GM12878 (cell line): Measurements from ENCODE around the gene ACVR1. TPM values are rescaled to one million over a fixed set of nuclear protein-coding genes. Genes with fewer than 3 reads are reported as not detected.

Source experiments
- ATAC-seq: fragments of 200-7000 bp; cut with Tn5 transposase; 3 replicates; pipeline ENCODE4 v1.9.1; 2020; ENCODE audit warnings: mild to moderate bottlenecking, moderate library complexity
- BruUV-seq: library from RNA; stranded (reverse); fragments of 400-500 nt; replicated peaks from 2 replicates; lab custom pipeline; 2021; lab: Mats Ljungman, UMichigan
- CTCF ChIA-PET: fragments of 300-600 bp; sonication (Branson Sonifier 250); formaldehyde crosslinking; extraction: SDS; loops from one replicate; lab custom pipeline; 2021; ENCODE audit warnings: inconsistent platforms; lab: Yijun Ruan, JAX
- POLR2A ChIA-PET: fragments of 350-600 bp; formaldehyde crosslinking; extraction: SDS; loops from one replicate; lab custom pipeline; 2021; ENCODE audit warnings: inconsistent platforms; lab: Charles Lee
- RAD21 ChIA-PET: fragments of 300-600 bp; sonication (Branson Sonifier 250); formaldehyde crosslinking; loops from one replicate; lab custom pipeline; 2023; ENCODE audit warnings: antibody characterized with exemption; ENCODE audit not compliant: unreplicated experiment; lab: Charles Lee
- SMC1A ChIA-PET: fragments of 300-600 bp; sonication (Branson Sonifier 250); formaldehyde crosslinking; loops from one replicate; lab custom pipeline; 2023; ENCODE audit not compliant: unreplicated experiment, uncharacterized antibody; lab: Charles Lee
- DNase-seq: peaks from one replicate; pipeline ENCODE4 v3.0.0-alpha.2; 2011; ENCODE audit warnings: low read depth, low spot score
- FAIRE-seq: peaks from 3 replicates; lab custom pipeline; 2011; peaks lifted over from hg19 to GRCh38; lab: Jason Lieb, UNC
- H2AFZ ChIP-seq: 2 replicates; pipeline ENCODE4 v1.6.0; 2011; ENCODE audit warnings: low read depth, low read length, control low read depth; ENCODE audit not compliant: control insufficient read depth
- H3K27ac ChIP-seq: 2 replicates; pipeline ENCODE4 v1.5.1; 2011; ENCODE audit warnings: control low read depth; ENCODE audit not compliant: control insufficient read depth, insufficient read depth
- H3K27me3 ChIP-seq, 2 experiments: replicated peaks in 1 of 2; 2 replicates each; pipeline versions ENCODE4 v1.6.0 to v1.6.1; 2011; ENCODE audit warnings: low read length in 1 of 2; ENCODE audit not compliant: control insufficient read depth in 2 of 2, insufficient read depth in 2 of 2
- H3K36me3 ChIP-seq, 2 experiments: 2 replicates each; pipeline ENCODE4 v1.5.1; 2011; ENCODE audit warnings: low read length in 1 of 2; ENCODE audit not compliant: control insufficient read depth in 2 of 2, insufficient read depth in 2 of 2
- H3K4me1 ChIP-seq: 2 replicates; pipeline ENCODE4 v1.6.1; 2011; ENCODE audit warnings: mild to moderate bottlenecking, low read length, moderate library complexity, mixed read lengths; ENCODE audit not compliant: control insufficient read depth, insufficient read depth
- H3K4me2 ChIP-seq: 2 replicates; pipeline ENCODE4 v1.6.0; 2011; ENCODE audit warnings: control low read depth; ENCODE audit not compliant: control insufficient read depth, insufficient read depth
- H3K4me3 ChIP-seq: fragments of 200-600 bp; sonication (generic); 2 replicates; pipeline ENCODE4 v1.5.1; 2016
- H3K79me2 ChIP-seq: 2 replicates; pipeline ENCODE4 v1.6.0; 2011; ENCODE audit warnings: low read length; ENCODE audit not compliant: control insufficient read depth, insufficient read depth
- H3K9ac ChIP-seq: 2 replicates; pipeline ENCODE4 v1.8.0; 2011; ENCODE audit warnings: low read length, control low read depth, mixed read lengths; ENCODE audit not compliant: control insufficient read depth, insufficient read depth
- H3K9me3 ChIP-seq: replicated peaks from 3 replicates; pipeline ENCODE4 v1.5.1; 2011; ENCODE audit warnings: mild to moderate bottlenecking, low read length; ENCODE audit not compliant: control insufficient read depth, insufficient read depth
- H4K20me1 ChIP-seq: 2 replicates; pipeline ENCODE4 v1.6.0; 2011; ENCODE audit not compliant: control insufficient read depth, insufficient read depth
- CEBPB ChIP-seq, 2 experiments: fragments of 150-350 bp in 1 of 2; IDR thresholded peaks; 2 replicates each; pipeline ENCODE4 v1.6.1; 2012 to 2014; ENCODE audit warnings: low read depth in 2 of 2, low read length in 2 of 2, borderline replicate concordance in 1 of 2, inconsistent platforms in 1 of 2
- CHD1 ChIP-seq: IDR thresholded peaks from 2 replicates; pipeline ENCODE4 v1.6.1; 2012; ENCODE audit warnings: low read depth, low read length, improper control_type of control experiment
- DPF2 ChIP-seq: fragments of 450-650 bp; IDR thresholded peaks from 2 replicates; pipeline ENCODE4 v1.6.1; 2017; ENCODE audit warnings: mild to moderate bottlenecking
- KLF5 ChIP-seq: fragments of 450-650 bp; IDR thresholded peaks from 2 replicates; pipeline ENCODE4 v1.6.1; 2014; ENCODE audit warnings: mild to moderate bottlenecking; ENCODE audit not compliant: partially characterized antibody
- LARP7 ChIP-seq: fragments of 450-650 bp; IDR thresholded peaks from 2 replicates; pipeline ENCODE4 v1.6.1; 2017; ENCODE audit warnings: mild to moderate bottlenecking
- POU2F2 ChIP-seq: IDR thresholded peaks from 3 replicates; pipeline ENCODE4 v1.6.1; 2011; ENCODE audit warnings: low read depth, mild to moderate bottlenecking, low read length, borderline replicate concordance
- RFX5 ChIP-seq: IDR thresholded peaks from 2 replicates; pipeline ENCODE4 v1.6.1; 2011; ENCODE audit warnings: low read depth, low read length, improper control_type of control experiment
- STAT3 ChIP-seq: IDR thresholded peaks from 2 replicates; pipeline ENCODE4 v1.6.1; 2011; ENCODE audit warnings: low read depth, low read length, improper control_type of control experiment
- TCF3 ChIP-seq: IDR thresholded peaks from 2 replicates; pipeline ENCODE4 v1.6.1; 2012; ENCODE audit warnings: low read depth, mild to moderate bottlenecking, low read length, borderline replicate concordance; ENCODE audit not compliant: insufficient read depth
- WGBS: methylation state at CpG from one replicate; pipeline ENCODE4 v1.1.6; 2016; ENCODE audit warnings: low lambda C conversion rate; ENCODE audit not compliant: insufficient replicate concordance, insufficient coverage; ENCODE audit errors: missing lambda C conversion rate; 5-methylcytosine and 5-hydroxymethylcytosine counted together
- in situ Hi-C: fragments of 300-500 bp; cut with MboI; formaldehyde crosslinking; loops from 9 replicates; pipeline ENCODE4 v1.14.3; 2018; ENCODE audit warnings: mixed read lengths
- intact Hi-C: fragments of 100-400 bp; cut with micrococcal nuclease; formaldehyde crosslinking; loops from one replicate; pipeline ENCODE4 v1.14.2; 2022; ENCODE audit not compliant: unreplicated experiment
- polyA plus RNA-seq, 11 experiments: library from polyadenylated mRNA; depleted of rRNA in 4 of 11; unstranded in 6 of 11; stranded (reverse) in 5 of 11; fragments of >200 nt; fragmentation: Nextera tagmentation in 4 of 11; fragmentation: Illumina TruSeq in 1 of 11; extraction: Ambion mirVana in 4 of 11; extraction: Trizol in 1 of 11; gene quantifications; 1 replicate in 1 of 11; 2 replicates in 10 of 11; pipeline versions ENCODE4 v1.2.1 to v1.2.3, GENCODE V29; 2011 to 2016; ENCODE audit warnings: inconsistent platforms in 2 of 11, missing spikeins in 2 of 11, low read depth in 1 of 11
- total RNA-seq, 4 experiments: library from RNA; depleted of rRNA in 3 of 4; stranded (reverse); fragments of >200 nt in 3 of 4; fragmentation: Illumina TruSeq in 1 of 4; extraction: Trizol in 1 of 4; gene quantifications; 2 replicates each; pipeline versions ENCODE4 v1.2.1 to v1.2.3, GENCODE V29; 2013 to 2021
- TF ChIP-seq, protein P1 (sequence below): fragments of 450-650 bp; IDR thresholded peaks from 2 replicates; pipeline ENCODE4 v1.6.1; 2016; ENCODE audit warnings: mild to moderate bottlenecking
- TF ChIP-seq, protein P2 (sequence below): fragments of 450-650 bp; IDR thresholded peaks from 2 replicates; pipeline ENCODE4 v1.6.1; 2016; ENCODE audit warnings: mild to moderate bottlenecking
- TF ChIP-seq, protein P3 (sequence below): fragments of 450-650 bp; IDR thresholded peaks from 2 replicates; pipeline ENCODE4 v1.6.1; 2014; ENCODE audit warnings: mild to moderate bottlenecking

ACVR1 gene
- total and polyA plus RNA-seq, 10 of the 15 experiments (the other 5 are each of a cell fraction or from before 2014, with no cell fraction given) = 0.06 to 0.24 (median 0.14) TPM; not detected in 4

DNA sequence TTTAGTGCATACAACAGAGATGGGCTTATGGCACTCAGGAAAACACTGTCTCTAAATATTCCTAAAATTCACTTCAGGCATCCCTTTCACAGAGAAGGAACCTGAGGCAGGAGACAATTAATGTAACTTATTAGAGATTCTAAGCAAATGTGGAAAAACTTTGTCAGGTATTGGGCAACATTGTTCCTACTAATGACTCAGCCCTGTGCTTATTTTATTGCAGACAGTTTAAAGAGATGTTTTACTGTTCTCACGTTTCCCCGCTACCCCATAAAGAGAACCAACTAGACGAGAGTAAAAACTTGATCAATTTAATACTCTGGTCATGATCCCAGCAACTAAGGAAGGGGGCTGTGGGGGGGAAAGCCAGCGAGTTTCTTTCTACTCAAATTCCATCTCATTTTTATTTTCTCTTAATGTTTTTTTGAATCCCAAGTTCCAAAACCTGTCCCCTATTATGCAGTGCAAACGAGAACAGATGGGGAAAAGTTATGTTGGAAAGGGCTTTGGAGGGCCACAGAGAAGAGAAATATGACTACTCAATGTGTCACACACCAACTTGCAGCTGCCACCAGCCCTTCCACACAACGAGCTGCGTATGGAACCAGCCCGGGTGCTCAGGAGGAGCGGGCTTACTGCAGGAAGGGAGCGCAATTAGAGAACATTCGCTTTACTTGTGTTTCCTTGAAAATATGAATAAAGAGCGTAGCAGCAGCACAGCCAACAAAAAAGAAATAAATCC lies 18.7 kb upstream of the ACVR1 start:
- BruUV-seq = no TSS peak
- intact Hi-C loops (no loop called here), in situ Hi-C loops (no loop called here)
- WGBS = 61% methylated on average over 12 of the region's 12 CpGs
- Histone ChIP-seq H3K27me3 (no peaks in the 10 kb centered on the region), H3K4me1 (peaks cover 5% of the 10 kb centered on the region), H3K27ac (no peak overlapping the region), H3K36me3 (no peaks in the 10 kb centered on the region), H3K9me3 (no peaks in the 10 kb centered on the region), H3K4me3 (no peak overlapping the region), H3K4me2 (no peak overlapping the region), H4K20me1 (no peaks in the 10 kb centered on the region), H3K79me2 (no peaks in the 10 kb centered on the region), H2AFZ (no peak overlapping the region), H3K9ac (no peak overlapping the region)
- SMC1A ChIA-PET = interaction anchor here (1.1 kb wide), 1 partner anchor 12 kb away, joined by 3 read pairs; no protein-coding TSS in a partner anchor
- DNase-seq = no peak
- RAD21 ChIA-PET = no interaction called here
- no peak for TF ChIP-seq KLF5
- TF ChIP-seq, protein P1, sequence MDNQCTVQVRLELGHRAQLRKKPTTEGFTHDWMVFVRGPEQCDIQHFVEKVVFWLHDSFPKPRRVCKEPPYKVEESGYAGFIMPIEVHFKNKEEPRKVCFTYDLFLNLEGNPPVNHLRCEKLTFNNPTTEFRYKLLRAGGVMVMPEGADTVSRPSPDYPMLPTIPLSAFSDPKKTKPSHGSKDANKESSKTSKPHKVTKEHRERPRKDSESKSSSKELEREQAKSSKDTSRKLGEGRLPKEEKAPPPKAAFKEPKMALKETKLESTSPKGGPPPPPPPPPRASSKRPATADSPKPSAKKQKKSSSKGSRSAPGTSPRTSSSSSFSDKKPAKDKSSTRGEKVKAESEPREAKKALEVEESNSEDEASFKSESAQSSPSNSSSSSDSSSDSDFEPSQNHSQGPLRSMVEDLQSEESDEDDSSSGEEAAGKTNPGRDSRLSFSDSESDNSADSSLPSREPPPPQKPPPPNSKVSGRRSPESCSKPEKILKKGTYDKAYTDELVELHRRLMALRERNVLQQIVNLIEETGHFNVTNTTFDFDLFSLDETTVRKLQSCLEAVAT = no peak
- TF ChIP-seq DPF2 = no peak
- no peak for TF ChIP-seq TCF3
- no peak for TF ChIP-seq STAT3
- TF ChIP-seq, protein P2, sequence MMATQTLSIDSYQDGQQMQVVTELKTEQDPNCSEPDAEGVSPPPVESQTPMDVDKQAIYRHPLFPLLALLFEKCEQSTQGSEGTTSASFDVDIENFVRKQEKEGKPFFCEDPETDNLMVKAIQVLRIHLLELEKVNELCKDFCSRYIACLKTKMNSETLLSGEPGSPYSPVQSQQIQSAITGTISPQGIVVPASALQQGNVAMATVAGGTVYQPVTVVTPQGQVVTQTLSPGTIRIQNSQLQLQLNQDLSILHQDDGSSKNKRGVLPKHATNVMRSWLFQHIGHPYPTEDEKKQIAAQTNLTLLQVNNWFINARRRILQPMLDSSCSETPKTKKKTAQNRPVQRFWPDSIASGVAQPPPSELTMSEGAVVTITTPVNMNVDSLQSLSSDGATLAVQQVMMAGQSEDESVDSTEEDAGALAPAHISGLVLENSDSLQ = no peak
- TF ChIP-seq, protein P3, sequence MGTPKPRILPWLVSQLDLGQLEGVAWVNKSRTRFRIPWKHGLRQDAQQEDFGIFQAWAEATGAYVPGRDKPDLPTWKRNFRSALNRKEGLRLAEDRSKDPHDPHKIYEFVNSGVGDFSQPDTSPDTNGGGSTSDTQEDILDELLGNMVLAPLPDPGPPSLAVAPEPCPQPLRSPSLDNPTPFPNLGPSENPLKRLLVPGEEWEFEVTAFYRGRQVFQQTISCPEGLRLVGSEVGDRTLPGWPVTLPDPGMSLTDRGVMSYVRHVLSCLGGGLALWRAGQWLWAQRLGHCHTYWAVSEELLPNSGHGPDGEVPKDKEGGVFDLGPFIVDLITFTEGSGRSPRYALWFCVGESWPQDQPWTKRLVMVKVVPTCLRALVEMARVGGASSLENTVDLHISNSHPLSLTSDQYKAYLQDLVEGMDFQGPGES = no peak
- no peak for TF ChIP-seq POU2F2
- no peak for TF ChIP-seq CHD1
- no peak for TF ChIP-seq CEBPB (IDR thresholded peaks at IDR 0.05; ENCODE audit: borderline replicate concordance in 1 of 2, low read depth in 2 of 2, low read length in 2 of 2)
- TF ChIP-seq LARP7 = no peak
- no peak for TF ChIP-seq RFX5
- CTCF ChIA-PET = no interaction called here
- POLR2A ChIA-PET = no interaction called here
- FAIRE-seq = no peak
- ATAC-seq = no peak
